NCI-H2196 (cell line): ENCODE results near the gene TMEM150A.
"Not testable (repeated sequence)": the region's sequence is repeated elsewhere in the genome, so short reads cannot be mapped to it uniquely, and the experiment has no call there.

Experiments
- DNase-seq: peaks from one replicate; lab custom pipeline; 2025; ENCODE audit not compliant: unreplicated experiment; lab: John Stamatoyannopoulos, UW

Gene TMEM150A

GRCh38 chr2:85613717-85614515 is 11.4 kb upstream of the TMEM150A start:
- DNase-seq, result no peak

GRCh38 chr2:85611705-85612587 is 9.4 kb upstream of the TMEM150A start, which contains the start of gene C2orf68:
Gene C2orf68, minus strand, starts transcription at chr2:85612066. Its CDS starts 82 bp downstream, at chr2:85611984.
- DNase-seq, result peak; percentile 67

GRCh38 chr2:85611217-85611704 is 8.8 kb upstream of the TMEM150A start:
- DNase-seq, result no peak

DNA sequence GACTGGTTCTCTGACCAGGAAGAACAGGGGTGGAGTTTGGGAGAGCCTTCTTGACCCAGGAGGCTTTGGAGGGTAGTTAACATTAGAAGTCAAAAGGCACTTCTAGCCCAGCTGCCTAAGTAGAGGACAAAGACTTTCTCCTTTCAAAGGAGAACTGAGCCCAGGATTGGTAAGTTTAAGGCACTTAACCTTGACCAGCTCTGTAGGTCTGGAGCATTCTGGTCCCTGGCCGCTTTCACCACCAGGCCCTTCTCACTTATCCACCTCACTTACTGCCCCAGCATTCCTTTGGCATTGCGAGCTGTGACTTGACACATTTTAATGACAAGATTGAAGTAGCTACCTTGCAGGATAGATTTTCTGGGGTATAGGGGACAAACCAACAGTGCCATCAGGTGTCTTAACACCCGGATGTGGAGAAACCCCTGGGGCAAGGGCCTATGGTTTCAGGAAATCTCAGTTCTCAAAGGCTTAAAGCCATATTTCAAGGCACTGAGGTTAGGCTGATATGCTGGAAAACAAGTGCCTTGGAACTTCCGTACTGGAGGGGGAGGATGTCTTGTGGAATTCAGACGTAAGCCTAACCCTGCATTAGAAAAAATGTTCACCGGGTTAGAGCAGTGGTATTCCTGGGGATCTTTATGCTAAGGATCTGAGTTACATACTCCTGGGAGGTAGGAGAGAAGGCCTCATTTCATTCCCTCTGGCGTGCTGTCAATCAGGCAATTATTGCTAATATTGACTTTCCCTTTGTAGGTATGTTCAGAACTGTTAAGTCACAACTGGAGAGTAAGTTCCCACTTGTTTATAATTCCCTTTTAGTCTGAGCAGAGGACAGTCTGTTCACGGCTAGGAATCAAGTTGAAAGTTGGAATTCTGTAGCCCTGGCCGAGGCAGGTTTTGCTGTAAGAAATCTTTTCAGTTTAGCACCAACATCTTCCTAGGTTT is 5.0 kb upstream of the TMEM150A start:
- no peak for DNase-seq

DNA sequence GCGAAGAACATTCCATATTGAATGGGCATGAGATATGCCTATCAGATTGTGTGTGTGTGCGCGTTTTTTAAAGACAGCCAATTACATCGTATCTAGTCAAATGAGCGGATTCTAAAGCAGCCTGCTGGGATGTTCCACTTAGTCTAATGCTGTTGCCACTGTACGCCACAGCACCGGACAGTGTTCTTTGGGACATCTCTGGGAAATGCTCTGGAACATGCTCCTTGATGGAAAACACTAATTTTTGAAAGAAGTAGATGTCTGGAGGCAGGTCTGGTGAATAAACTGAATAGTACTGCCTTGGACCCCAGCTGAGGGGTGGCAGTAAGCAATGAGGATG is 3.6 kb upstream of the TMEM150A start:
- no peak for DNase-seq

DNA sequence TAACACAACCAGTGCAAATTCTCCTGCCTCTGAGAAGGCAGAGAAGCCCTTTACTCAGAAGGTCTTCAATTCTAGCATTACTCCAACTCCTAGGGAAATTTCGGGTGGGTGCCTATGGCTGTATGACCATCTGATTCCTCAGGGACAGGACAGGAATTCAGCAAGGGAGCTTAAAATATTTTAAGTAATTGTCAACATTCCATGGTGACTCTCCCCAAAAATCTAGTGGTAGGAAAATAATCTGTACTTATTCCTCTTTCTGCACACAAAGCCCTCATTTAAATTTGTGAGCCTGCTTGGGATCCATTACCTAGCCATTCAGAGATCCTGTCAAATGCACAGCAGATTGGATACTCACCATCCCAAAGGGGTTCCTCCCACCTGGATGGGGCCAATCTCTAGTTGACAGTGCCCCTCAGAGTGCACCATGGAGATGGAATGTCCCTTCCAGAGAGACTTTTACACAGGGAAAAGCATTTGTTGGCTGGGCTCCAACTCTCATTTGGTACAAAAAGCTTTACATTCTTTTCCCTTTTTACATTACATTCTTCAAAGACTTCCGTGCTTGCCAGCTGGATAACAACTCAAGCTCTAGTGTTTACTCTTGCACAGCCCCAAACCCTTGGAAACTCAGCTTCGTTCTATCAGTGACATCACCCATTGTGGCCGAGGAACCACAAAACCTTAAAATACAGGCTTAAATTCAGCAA is 3.1 kb upstream of the TMEM150A start:
- DNase-seq, result no peak

DNA sequence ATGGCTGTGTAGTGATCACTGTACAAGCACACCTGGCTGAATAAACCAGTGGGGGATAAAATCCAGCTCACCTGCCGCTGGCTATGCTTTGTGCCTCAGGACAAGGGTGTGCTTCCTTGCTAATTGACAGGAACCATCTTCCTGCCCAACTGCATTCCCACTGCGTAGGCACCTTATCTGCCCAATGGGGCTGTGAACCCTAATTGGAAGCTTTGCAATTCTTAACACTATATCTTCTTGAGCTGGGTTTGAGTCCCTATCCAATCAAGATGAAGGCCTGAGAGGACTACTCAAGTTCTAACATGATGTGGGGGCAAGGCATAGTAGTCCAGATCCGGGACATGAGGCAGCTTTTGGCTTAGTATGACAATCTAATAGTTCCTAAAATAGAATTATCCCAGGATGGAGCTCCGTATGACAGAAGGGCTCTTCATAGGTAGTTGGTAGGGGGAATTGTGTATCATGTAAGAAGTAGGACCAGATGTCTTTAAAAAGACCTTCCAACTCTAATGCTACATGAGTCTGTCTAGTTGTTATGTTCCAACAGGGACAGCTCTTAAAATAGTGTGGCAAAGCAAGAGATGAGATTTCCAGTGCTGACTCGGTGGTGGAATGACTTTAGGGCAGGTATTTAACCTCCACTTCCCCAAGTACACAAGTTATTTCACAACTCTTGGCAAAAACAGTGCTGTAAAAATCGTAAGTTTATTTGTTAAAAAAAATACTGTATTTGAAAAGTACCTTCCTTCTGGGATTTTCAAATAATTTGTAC is 2.3 kb upstream of the TMEM150A start:
- no peak for DNase-seq

GRCh38 chr2:85604133-85604444 is 1.6 kb upstream of the TMEM150A start:
- not testable (repeated sequence) for DNase-seq

- no peak for DNase-seq
These were observed 575 bp downstream of the TMEM150A start for GRCh38 chr2:85601771-85602475.

DNA sequence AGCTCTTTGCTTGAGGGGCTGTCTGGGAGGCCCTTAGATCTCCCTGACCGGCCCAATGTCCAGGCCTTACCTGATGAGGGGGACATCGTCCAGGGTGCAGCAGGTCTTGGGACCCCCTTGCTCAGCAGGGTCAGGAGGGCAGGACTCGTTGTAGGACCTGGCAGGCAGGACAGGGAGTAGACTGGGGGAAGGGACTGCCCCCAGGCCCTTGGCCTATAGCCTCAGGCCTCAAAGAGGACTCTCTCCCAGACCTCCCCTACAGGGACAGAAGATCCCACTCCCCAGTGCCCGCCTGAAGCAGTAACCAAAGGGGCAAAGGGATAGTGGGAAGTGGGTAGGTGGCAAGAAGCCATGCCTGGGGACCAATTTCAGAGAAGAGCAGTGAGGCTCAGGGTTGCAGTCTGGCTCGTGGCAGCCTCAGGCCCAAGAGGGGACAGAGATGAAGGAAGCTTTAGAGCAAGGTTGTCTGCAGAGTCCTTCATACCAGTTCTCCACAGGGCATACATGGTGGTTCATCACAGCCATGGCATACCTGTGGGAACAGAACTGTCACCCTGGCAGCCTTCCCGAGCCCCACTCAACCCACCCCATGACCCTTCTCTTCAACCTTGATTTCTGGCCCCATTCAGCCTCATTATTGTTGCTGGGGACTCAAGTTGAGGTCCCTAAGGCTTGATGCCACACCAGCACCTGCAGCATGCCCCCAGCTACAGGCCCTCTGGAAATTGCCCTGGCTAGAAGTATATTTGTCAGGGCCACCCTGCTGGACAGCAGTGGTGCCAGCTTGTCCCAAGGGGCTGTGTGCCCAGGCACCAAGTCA is 1.3 kb downstream of the TMEM150A start:
- no peak for DNase-seq

- DNase-seq, result no peak
These were observed 2.3 kb downstream of the TMEM150A start for GRCh38 chr2:85600235-85600575.

GRCh38 chr2:85599468-85600234 is 2.8 kb downstream of the TMEM150A start:
- DNase-seq, result no peak

DNA sequence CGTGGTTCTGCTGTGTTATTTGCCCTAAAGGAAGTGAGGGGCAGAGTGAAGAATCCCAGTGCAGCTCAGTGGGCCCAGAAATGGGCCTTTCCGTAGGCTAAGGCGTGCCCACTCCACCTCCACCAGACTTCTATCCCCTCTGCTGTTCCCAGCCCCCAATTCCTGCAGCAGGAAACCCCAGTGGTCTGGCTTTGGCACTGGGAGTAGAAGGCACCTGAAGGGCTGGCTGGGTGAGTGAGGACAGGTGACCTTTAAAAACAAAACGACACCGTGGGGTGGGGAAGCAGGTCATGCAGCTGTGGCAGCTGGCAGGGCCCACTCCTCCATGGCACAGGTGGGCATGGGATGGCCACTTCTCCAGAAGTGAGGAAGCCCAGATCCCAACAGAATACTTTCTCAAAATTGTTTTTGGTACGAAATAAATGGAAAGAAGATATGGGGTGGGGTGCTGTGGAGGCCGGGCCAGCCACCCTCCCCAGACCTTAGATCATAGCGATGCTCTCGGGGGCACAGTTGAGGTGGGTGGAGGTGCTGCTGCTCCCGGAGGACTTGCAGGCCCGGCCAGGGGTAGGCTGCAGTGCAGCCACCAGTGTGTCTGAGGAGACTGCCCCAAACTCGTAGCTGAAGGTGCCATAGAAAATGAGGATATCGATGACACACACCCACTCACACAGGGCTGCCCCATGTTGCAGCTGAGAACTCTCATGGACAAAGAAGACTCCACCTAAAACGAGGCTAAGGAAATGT is 3.7 kb downstream of the TMEM150A start:
- no peak for DNase-seq

DNA sequence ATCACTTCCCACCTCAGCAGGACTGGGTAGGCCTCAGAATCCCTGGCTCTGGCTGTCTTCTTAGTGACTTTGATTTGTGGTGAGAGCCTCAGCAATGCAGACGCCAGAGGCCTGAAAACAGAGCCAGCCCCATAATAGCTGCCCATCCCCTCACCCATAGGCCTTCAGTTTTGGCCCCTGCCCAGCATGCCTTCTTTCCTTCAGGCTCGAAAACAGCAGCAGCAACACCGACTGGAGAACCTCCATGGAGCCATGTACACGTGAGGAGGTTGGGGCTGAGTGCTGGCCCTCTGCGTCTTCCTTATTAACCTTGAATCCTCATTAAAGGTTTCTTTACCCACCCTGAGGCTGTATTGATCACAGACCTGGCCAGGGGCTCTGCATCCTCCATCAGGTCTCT is 5.3 kb downstream of the TMEM150A start:
- DNase-seq, result no peak

DNA sequence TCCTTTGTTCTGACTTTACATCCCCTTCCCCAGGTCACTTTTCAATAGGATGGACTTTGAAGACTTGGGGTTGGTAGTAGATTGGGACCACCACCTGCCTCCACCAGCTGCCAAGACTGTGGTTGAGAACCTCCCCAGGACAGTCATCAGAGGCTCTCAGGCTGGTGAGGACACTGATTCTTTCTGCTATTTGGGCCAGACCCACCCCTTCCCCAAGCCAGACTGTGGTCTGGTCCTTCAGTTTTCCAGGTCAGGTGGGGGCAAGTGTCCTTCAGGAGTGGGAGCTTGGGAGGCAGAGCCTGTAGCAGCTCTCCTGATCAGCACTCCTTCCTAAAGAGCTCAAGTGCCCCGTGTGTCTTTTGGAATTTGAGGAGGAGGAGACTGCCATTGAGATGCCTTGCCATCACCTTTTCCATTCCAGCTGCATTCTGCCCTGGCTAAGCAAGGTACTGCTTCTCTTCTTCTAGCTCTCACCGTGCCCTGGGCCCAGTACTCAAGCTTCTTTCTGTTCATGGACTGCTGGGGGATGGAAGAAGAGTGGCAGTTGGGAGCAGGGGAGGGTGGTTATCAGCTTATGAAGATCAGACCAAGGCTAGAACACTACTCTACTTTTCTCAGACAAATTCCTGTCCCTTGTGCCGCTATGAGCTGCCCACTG is 5.9 kb downstream of the TMEM150A start:
- DNase-seq, result no peak

DNA sequence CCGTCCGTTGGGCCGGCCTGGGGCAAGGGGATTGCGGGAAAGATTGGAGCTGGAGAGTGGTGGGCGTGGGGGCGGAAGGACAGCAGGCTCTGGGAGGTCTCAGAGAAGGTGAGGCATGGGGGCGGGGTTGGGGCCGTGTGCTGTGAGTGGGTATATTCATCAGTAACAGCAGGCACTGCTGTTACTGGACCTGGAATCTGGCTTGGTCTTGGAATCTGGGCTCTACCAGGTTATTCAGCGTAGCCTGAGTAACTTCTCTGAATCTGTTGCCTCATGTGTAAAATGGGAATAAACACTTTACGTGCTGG is 6.5 kb downstream of the TMEM150A start:
- no peak for DNase-seq
